GM18505 (cell line): ENCODE results near the gene AGMO.

Experiments
- ATAC-seq: cut with Tn5 transposase; IDR thresholded peaks from one replicate; pipeline ENCODE4 v1.9.1; 2021; ENCODE audit not compliant: unreplicated experiment
- POLR2A ChIP-seq: IDR thresholded peaks from 4 replicates; pipeline ENCODE4 v1.6.1; 2011; ENCODE audit warnings: borderline replicate concordance; ENCODE audit not compliant: insufficient read depth, insufficient read length; ENCODE audit errors: extremely low read depth

Gene AGMO

DNA sequence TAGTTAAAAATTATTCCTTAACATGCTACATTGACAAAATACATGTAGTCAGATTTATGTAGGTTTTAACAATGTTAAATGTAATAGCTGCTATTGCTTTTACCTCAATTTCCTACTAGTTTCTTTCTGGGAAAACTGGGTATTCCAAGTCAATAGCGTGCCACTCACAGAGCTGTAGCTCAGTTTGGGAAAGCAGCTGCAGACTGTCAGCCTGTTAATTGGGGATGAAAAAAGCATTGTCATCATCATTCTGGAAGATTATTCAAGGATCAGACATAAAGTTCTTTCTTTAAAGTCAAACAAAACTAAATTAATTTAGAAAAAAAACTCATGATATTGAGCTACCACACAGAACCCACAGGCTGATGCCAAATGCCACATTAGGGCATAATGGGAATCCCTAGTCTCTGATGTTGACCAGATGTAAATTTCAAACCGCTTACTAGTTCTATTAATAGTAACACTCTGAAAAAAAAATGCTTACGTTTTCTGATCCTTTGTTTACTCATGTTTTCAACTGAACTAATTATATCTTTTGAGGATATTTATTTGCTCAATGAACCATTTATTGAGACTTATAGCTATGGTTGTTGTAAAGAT is 19.6 kb upstream of the AGMO start:
- ATAC-seq: no peak
- no peak for TF ChIP-seq POLR2A

GRCh38 chr7:15580604-15581351 is 19.0 kb upstream of the AGMO start:
- no peak for ATAC-seq
- no peak for TF ChIP-seq POLR2A

DNA sequence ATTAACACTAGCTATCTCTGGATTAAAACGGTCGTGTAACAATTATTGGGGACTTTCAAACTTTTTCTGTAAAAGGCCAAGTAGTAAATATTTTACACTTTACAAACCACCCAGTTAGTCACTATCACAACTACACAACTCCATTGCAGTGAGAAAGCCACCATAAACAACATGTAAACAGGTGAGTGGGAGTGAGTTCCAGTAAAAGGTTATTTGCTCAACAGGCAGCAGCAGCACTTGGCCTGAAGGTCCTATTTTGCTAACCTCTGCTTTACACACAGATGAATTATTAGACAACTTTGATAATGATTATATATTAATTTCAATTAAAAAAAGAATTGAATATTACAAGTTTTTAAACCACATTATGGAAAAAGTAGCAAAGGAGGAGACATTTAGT is 15.8 kb upstream of the AGMO start:
- no peak for ATAC-seq
- TF ChIP-seq POLR2A: no peak

DNA sequence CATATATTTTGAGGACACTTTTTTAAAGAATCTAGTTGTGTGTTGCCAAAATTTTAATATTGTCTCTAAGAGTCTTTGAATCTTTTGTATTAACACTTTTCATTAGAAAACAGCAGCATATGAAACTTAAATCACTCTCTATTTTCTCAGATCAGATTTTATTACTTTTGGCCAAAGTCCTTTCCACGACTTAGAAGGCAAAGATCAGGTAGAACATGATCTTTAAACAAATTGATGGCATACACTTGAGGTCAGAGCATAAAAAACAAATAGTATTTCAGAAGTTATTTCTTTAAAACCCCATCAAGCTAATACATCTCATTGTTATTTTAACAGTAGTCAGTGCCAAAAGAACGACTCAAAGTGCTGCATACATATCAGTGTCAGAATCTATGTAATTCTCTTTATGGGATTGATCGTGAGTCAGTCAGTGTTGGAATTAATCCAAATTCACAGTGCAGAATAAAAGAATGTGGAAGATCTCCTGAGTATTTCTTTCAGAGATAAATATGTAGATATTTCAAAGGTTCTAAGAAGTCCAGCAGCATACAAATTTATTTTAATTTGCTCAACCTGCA is 9.6 kb upstream of the AGMO start:
- TF ChIP-seq POLR2A: no peak
- no peak for ATAC-seq

GRCh38 chr7:15567652-15568051 is 5.8 kb upstream of the AGMO start:
- no peak for TF ChIP-seq POLR2A
- ATAC-seq: no peak

DNA sequence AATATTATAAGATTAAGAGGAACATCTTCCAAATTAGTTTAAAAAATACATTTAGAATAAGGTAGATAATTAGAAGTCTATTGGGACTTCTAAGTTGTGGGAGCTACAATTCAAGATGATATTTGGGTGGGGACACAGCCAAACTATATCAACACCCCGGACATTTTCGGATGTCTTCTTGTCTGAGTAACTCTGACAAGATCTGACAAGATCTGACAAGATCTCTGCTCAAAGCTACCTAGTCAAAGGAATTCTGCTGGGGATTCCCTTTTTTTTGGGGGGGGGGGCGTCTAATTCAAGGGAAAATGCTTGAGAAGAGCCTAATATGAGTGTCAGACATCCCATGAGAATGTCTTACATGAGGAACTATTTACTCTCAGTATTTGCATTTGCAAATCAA is 5.2 kb upstream of the AGMO start:
- ATAC-seq: no peak
- no peak for TF ChIP-seq POLR2A

GRCh38 chr7:15566476-15566875 is 4.7 kb upstream of the AGMO start:
- no peak for ATAC-seq
- TF ChIP-seq POLR2A: no peak

DNA sequence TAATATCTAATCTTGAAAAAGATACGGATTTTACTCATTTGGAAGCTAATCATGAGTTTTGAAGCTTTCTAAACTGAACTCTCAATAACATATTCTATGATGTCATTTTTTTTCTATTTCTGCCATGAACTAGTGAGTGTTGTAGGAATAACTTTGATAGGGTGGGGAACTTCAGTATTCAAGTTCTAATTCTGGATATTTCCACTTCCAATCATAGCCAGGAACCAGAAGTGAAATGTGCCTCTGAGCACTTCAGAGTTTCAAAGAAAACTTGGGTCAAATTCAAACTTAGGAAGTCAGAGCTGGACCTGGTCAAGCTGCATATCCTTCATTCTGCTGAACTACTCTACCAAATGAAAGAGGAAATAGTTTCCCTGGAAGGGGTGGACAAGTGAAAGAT is 847 bp downstream of the AGMO start:
- TF ChIP-seq POLR2A: no peak
- no peak for ATAC-seq

DNA sequence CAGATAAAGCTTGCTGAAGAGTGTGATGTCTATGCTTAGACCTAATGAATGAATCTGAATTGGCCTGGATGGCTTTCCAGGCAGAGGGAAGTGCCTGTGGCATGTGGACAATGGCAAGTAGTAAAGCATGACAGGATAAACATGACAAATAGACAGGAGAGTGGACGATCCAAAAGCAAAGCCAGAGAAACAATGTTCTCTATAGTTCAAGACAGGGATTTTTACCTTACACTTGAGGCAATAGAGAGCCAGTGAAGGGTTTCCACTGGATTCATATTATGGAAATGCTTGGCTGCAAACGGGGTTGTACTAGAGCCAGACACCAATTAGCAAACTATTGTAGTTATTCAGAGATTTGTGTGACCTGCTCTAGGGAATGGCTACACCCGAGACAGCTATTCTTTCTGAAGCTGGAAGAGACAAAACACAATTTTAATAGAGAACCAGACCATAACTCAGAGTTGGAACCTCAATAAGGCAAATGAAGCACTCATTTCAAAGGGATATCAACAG is 2.3 kb downstream of the AGMO start:
- TF ChIP-seq POLR2A: no peak
- no peak for ATAC-seq

GRCh38 chr7:15558756-15559155 is 3.1 kb downstream of the AGMO start:
- TF ChIP-seq POLR2A: no peak
- no peak for ATAC-seq

GRCh38 chr7:15557686-15558085 is 4.1 kb downstream of the AGMO start:
- ATAC-seq: no peak
- TF ChIP-seq POLR2A: no peak

DNA sequence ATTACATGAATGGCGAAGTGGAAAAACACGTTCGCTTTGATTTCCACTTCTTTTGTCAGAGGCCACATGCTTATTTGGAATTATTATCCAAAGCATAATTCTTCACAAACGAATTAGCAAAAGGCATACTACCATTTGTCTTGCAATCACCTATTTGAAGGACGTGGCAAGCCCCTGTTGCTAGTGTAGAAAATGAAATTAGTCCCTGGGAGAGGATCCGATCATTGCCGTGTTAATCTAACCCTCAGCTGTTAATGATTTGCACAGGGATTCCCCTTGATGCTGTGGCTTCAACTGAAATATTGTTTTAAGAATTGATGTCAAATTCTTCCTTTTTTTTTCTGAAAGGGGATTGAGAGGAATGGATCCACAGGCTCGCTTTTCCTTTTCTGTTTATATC is 4.6 kb downstream of the AGMO start:
- no peak for ATAC-seq
- TF ChIP-seq POLR2A: no peak

- ATAC-seq: no peak
- TF ChIP-seq POLR2A: no peak
Measured at GRCh38 chr7:15556339-15557105, 5.3 kb downstream of the AGMO start.
